Keratinocyte (primary cell): ENCODE data around the gene FAM20B.

ENCODE experiments used
- CTCF ChIP-seq, 3 experiments: IDR thresholded peaks in 1 of 3; conservative IDR thresholded peaks in 1 of 3; optimal IDR thresholded peaks in 1 of 3; 2 replicates in 2 of 3; 3 replicates in 1 of 3; pipeline versions ENCODE3 to v1.5.1; 2011; ENCODE audit warnings: low read length in 3 of 3, mild to moderate bottlenecking in 3 of 3, moderate library complexity in 2 of 3, control low read depth in 1 of 3, inconsistent platforms in 1 of 3; ENCODE audit not compliant: insufficient read depth in 2 of 3; ENCODE audit errors: extremely low read depth in 1 of 3
- EZH2 ChIP-seq: IDR thresholded peaks from one replicate; pipeline ENCODE4 v1.6.1; 2012; ENCODE audit warnings: inconsistent platforms, mild to moderate bottlenecking, low read length, moderate library complexity

- no peak for TF ChIP-seq CTCF (optimal IDR thresholded peaks at IDR 0.05 in 1 of 3, IDR thresholded peaks at IDR 0.05 in 1 of 3, conservative IDR thresholded peaks at IDR 0.05 in 1 of 3; ENCODE audit: extremely low read depth in 1 of 3, insufficient read depth in 2 of 3, low read length in 3 of 3)
- TF ChIP-seq EZH2: no peak
Observed at GRCh38 chr1:179066471-179066870, 40.8 kb downstream of the FAM20B start.
